ENCODE measurements around the gene FITM2.
A peak's percentile ranks its signal among the peaks of the same experiment; 100 is the strongest.

FITM2 gene

GRCh38 chr20:44256961-44257360, 54.0 kb downstream of the FITM2 start:
- CTCF ChIA-PET: no interaction called here
- POLR2A ChIA-PET: no interaction called here
- H3K9me3 ChIP-seq (ENCODE audit: control insufficient read depth, insufficient read depth, low read depth, low read length): no peaks in the 10 kb centered on the region
- H3K27ac ChIP-seq (ENCODE audit: extremely low read depth, low read depth, low read length): no peak overlapping the region
- H3K4me3 ChIP-seq (ENCODE audit: low read depth, low read length): no peak overlapping the region
- H3K4me1 ChIP-seq (ENCODE audit: control insufficient read depth, insufficient read depth, low read length): no peaks in the 10 kb centered on the region
- TF ChIP-seq KLF9 (tag by site-specific recombination; IDR thresholded peaks at IDR 0.05; ENCODE audit: low read depth) (no peak), HOXD13 (CRISPR knock-in tag; IDR thresholded peaks at IDR 0.05; ENCODE audit: borderline replicate concordance) (no peak), ZSCAN18 (tag by site-specific recombination; IDR thresholded peaks at IDR 0.05) (no peak), HIC1 (tag by site-specific recombination; IDR thresholded peaks at IDR 0.05) (no peak), ZNF155 (tag by site-specific recombination; IDR thresholded peaks at IDR 0.05) (no peak), KLF10 (tag by site-specific recombination; IDR thresholded peaks at IDR 0.05) (no peak), ZNF394 (tag by site-specific recombination; IDR thresholded peaks at IDR 0.05; ENCODE audit: borderline replicate concordance) (no peak), PRDM6 (tag by site-specific recombination; IDR thresholded peaks at IDR 0.05) (no peak)
- no peaks in the 10 kb centered on the region for H3K36me3 ChIP-seq (ENCODE audit: control insufficient read depth in 2 of 2, insufficient read depth in 1 of 2, low read length in 2 of 2)

GRCh38 chr20:44255942-44256341, 55.1 kb downstream of the FITM2 start:
- CTCF ChIA-PET: no interaction called here

GRCh38 chr20:44254073-44254472, 56.9 kb downstream of the FITM2 start:
- ChIA-PET CTCF (interaction anchor here (1.0 to 1.1 kb wide), 3 partner anchors 36 to 143 kb away, joined by 3 to 5 read pairs (median 5); partner anchors contain the start of gene FITM2), POLR2A (no interaction called here)

More at GRCh38 chr20:44255942-44256341, 55.1 kb downstream of the FITM2 start:
- Histone ChIP-seq H3K27ac (ENCODE audit: extremely low read depth, low read depth, low read length) (no peak overlapping the region), H3K4me1 (ENCODE audit: control insufficient read depth, insufficient read depth, low read length) (no peaks in the 10 kb centered on the region), H3K36me3 (ENCODE audit: control insufficient read depth in 2 of 2, insufficient read depth in 1 of 2, low read length in 2 of 2) (no peaks in the 10 kb centered on the region), H3K9me3 (ENCODE audit: control insufficient read depth, insufficient read depth, low read depth, low read length) (no peaks in the 10 kb centered on the region), H3K4me3 (ENCODE audit: low read depth, low read length) (no peak overlapping the region)
- POLR2A ChIA-PET: no interaction called here
- TF ChIP-seq ZNF768 (tag by site-specific recombination; IDR thresholded peaks at IDR 0.05) (peak; percentile 80; the same call in 1 of the 2 replicates), ZNF146 (tag by site-specific recombination; IDR thresholded peaks at IDR 0.05) (no peak), ZNF354C (tag by site-specific recombination; IDR thresholded peaks at IDR 0.05; ENCODE audit: borderline replicate concordance, low read depth) (no peak), ZNF843 (tag by site-specific recombination; IDR thresholded peaks at IDR 0.05) (no peak), ZSCAN16 (tag by site-specific recombination; IDR thresholded peaks at IDR 0.05) (no peak)

More at GRCh38 chr20:44254073-44254472, 56.9 kb downstream of the FITM2 start:
- no peak for TF ChIP-seq ZNF366 (tag by site-specific recombination; conservative IDR thresholded peaks at IDR 0.05)
- TF ChIP-seq ZNF670 (tag by site-specific recombination; IDR thresholded peaks at IDR 0.05; ENCODE audit: low read depth): no peak
- TF ChIP-seq KLF8 (tag by site-specific recombination; IDR thresholded peaks at IDR 0.05): no peak
- TF ChIP-seq ZNF843 (tag by site-specific recombination; IDR thresholded peaks at IDR 0.05): no peak
- no peak for TF ChIP-seq ZNF776 (tag by site-specific recombination; IDR thresholded peaks at IDR 0.05; ENCODE audit: borderline replicate concordance)
- TF ChIP-seq KLF1 (tag by site-specific recombination; IDR thresholded peaks at IDR 0.05): no peak
- TF ChIP-seq GLI4 (tag by site-specific recombination; IDR thresholded peaks at IDR 0.05): no peak
- TF ChIP-seq ZBTB48 (tag by site-specific recombination; IDR thresholded peaks at IDR 0.05): no peak
- TF ChIP-seq ZNF501 (tag by site-specific recombination; IDR thresholded peaks at IDR 0.05): no peak
- TF ChIP-seq ZNF394 (tag by site-specific recombination; IDR thresholded peaks at IDR 0.05; ENCODE audit: borderline replicate concordance): no peak
- TF ChIP-seq PRDM4 (tag by site-specific recombination; IDR thresholded peaks at IDR 0.05): no peak
- Histone ChIP-seq H3K36me3 (ENCODE audit: control insufficient read depth in 2 of 2, insufficient read depth in 1 of 2, low read length in 2 of 2) (no peaks in the 10 kb centered on the region), H3K4me3 (ENCODE audit: low read depth, low read length) (no peak overlapping the region), H3K4me1 (ENCODE audit: control insufficient read depth, insufficient read depth, low read length) (no peaks in the 10 kb centered on the region), H3K27ac (ENCODE audit: extremely low read depth, low read depth, low read length) (no peak overlapping the region), H3K9me3 (ENCODE audit: control insufficient read depth, insufficient read depth, low read depth, low read length) (no peaks in the 10 kb centered on the region)
